HL-60/S4 treated with retinoic acid at 250 ng/mL for 4 days and 3 days (cell line): ENCODE results near the gene AGPAT4.

Source experiments
- in situ Hi-C: fragments of 300-500 bp; cut with MboI; formaldehyde crosslinking; loops from 2 replicates; pipeline ENCODE4 v1.7.0; 2022; ENCODE audit warnings: low sequenced_read_pairs

The AGPAT4 gene

GRCh38 chr6:161284653-161285052 is 10.8 kb upstream of the AGPAT4 start:
- in situ Hi-C loops, result no loop called here

DNA sequence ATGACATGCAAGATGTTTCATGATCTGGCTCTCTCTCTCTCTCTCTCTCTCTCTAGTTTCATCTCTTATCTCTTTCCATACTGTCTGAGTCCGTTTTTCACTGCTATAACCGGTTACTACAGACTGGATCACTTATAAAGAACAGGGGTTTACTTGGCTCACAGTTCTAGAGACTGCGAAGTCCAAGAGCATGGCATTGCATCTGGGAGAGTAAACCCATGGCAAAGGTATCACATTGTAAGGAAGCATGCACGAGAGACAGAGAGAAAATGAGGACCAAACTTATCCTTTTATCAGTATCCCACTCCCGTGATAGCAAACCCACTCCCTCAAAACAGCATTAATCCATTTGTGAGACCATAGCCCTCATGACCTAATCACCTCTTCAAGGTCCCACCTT is 7.2 kb upstream of the AGPAT4 start:
- in situ Hi-C loops, result no loop called here

DNA sequence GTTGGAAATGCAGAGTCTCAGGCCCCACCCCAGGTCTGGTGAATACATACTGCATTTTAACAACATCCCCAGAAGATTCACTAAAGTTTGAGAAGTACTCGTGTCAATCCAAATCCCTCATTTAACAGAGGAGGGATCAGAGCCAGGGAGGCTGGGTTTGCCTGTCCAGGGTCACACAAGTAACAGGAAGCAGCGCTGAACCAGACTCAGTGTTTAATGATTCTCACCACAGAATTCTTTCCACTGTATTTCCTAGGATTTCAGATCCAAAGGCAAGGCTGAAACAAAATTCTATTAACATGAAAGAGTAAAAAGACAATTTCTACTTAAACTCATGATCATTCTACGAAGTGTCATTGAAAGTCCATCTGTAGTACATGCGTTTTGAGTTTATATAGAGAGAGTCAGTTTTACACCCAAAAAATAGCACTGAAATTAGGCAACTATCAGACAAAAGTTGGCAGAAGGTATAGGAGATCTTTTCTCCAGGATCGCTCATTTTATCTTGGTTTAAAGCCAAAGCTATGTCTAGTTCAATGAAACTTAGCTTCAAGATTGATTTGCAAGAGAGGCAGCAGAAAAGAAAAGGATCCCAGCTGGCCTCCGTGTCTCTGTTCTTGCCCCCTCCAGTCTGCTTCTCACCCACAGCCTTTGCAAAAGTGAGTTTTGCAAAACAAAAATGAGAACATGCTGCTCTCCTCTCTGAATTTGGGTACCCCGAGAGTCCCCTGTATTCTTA is 6.0 kb upstream of the AGPAT4 start:
- in situ Hi-C loops, result no loop called here

GRCh38 chr6:161276605-161277155 is 2.8 kb upstream of the AGPAT4 start:
- in situ Hi-C loops, result no loop called here

GRCh38 chr6:161274898-161275297 is 1.0 kb upstream of the AGPAT4 start:
- in situ Hi-C loops, result no loop called here

GRCh38 chr6:161274488-161274858 is 612 bp upstream of the AGPAT4 start:
- in situ Hi-C loops, result no loop called here

GRCh38 chr6:161273274-161273751 is 548 bp downstream of the AGPAT4 start:
- in situ Hi-C loops, result no loop called here

- in situ Hi-C loops, result no loop called here
Observed at GRCh38 chr6:161272635-161273273, 1.1 kb downstream of the AGPAT4 start.

DNA sequence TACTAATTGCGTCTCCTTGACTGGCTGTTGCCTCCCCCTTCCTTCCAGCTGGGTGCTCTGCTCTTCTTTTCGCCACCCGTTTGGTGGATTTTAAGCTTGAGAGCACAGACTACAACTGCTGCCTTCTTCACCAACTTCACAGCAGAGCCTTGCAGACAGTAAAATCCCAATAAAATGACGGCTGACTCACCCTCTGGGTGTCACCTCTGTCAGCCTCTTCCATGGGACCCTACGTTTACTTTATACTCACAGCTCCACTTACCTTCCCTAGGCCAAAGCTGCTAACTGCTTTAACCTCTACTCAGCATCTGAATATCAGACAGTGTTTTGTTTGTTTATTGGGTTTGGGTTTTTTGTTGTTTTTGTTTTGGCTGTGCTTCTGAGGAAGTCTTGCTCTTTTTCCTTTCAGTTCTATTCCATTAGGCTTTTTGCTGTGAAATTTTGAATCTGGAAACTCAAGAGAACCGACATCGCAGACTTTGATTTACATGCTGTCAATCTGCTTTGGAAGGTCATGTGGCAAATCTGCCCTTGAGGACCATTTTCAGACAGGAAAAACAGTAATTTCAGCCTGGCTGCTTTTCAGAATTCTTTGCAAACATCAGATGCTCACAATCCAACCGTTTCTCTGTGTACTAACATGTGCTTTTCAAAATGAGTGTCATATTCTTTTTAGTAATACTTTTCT is 2.4 kb downstream of the AGPAT4 start:
- in situ Hi-C loops, result no loop called here

GRCh38 chr6:161270116-161270515 is 3.7 kb downstream of the AGPAT4 start:
- in situ Hi-C loops, result no loop called here

DNA sequence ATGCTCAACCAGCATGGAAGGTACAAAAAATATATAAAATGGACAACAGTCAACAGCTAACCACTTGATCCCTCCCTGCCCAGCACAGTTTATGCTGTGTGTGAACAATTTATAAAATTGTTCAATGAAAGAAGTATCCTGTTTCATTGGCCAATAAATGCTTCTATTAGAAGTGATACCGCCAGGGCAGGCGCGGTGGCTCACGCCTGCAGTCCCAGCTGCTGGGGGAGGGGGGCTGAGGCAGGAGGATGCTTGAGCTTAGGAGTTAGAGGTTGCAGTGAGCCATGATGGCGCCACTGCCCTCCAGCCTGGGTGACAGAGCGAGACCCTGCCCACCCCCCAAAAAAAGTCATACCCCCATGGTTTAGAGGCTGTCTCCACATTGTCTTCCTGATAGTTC is 4.6 kb downstream of the AGPAT4 start:
- in situ Hi-C loops, result no loop called here

GRCh38 chr6:161268531-161269210 is 5.2 kb downstream of the AGPAT4 start:
- in situ Hi-C loops, result no loop called here

DNA sequence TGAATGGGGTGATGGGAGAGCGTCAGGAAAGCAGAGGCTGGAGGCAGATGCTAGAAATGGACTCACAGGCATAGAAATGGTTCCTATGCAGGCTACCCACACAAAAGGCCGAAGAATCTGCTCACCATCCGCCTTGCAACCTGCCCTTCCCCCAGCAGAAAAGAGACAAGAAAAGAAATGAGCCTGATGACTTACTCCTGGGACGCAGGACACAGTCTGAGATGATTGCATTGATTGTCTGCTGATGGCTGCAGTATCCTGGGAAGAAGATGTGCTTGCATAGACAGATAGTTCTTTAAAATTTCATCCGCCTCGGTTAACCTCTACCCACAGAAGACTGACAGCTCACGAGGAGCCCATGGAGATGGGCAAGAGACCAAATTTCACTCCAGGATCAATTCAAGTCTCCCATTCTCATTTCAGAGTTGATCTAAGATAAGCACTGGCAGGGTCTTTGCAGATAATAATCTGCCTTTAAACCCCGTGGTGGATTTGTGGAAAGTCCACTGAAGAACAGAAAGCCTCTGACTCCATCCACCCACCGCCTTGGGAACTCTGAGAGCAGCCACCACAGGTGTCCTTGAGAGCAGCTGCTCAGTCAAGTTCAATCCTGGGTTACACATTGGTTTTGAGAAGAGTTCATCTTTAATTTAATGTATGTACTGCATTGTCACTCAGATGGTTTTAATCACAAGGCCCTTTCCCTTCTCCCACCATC is 7.2 kb downstream of the AGPAT4 start:
- in situ Hi-C loops, result no loop called here

GRCh38 chr6:161265975-161266374 is 7.9 kb downstream of the AGPAT4 start:
- in situ Hi-C loops, result no loop called here

DNA sequence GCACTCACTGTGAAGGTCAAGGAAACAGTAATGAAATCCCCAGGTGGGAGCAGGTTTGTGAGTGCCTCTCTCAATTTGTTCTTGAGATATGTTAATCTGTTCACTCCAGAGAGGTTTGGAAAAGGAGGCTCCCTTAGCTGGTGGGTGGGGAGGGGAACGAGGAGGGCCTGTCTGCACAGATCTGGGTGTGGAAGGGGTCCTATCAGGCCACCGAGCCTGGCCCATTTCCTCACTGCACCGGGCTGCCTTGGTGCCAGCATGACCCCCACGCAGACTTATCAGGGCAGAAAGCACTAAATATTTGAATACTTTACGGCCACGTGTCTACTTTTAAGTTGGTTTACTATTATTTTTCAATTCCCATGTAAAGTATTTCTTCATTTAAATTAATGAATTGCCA is 8.3 kb downstream of the AGPAT4 start:
- in situ Hi-C loops, result no loop called here

- in situ Hi-C loops, result no loop called here
Observed at GRCh38 chr6:161264181-161264580, 9.7 kb downstream of the AGPAT4 start.

DNA sequence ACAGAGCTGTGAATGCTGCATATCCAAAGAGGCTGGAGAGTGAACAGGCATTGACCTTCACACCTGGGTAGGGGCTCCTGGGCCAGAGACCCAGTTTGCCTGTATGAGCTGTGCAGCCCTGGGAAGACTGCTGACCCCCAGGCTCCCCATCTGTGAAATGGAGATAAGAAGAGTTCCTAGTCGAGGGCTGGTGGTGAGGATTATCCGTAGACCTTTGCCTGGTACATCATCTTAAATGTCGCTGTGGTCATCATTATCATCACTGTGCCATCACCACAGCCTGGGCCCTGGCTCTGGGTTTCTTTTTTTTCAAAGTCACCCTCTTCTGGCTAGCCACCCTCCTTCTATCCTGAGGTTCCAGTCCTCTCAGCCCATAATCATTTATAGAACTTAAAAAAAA is 12.0 kb downstream of the AGPAT4 start:
- in situ Hi-C loops, result no loop called here

DNA sequence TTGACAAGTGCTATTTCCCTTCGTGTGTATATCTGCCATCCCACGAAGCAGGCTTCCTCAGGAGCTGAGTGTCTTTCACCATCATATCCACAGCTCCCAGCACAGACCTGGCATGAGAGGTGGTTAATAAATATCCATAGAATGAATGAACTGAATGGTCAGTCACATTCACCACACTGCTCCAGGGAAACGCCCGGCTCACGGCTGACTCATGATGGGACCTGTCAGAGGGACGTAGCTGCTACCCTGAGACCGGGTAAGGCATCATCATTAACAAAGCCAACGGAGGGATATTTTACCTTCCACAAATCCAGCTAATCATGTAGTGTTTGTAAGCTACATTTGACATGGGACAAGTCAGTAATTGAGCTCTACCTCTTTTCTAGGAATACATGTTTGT is 12.5 kb downstream of the AGPAT4 start:
- in situ Hi-C loops, result no loop called here

GRCh38 chr6:161259302-161259701 is 14.6 kb downstream of the AGPAT4 start:
- in situ Hi-C loops, result no loop called here

DNA sequence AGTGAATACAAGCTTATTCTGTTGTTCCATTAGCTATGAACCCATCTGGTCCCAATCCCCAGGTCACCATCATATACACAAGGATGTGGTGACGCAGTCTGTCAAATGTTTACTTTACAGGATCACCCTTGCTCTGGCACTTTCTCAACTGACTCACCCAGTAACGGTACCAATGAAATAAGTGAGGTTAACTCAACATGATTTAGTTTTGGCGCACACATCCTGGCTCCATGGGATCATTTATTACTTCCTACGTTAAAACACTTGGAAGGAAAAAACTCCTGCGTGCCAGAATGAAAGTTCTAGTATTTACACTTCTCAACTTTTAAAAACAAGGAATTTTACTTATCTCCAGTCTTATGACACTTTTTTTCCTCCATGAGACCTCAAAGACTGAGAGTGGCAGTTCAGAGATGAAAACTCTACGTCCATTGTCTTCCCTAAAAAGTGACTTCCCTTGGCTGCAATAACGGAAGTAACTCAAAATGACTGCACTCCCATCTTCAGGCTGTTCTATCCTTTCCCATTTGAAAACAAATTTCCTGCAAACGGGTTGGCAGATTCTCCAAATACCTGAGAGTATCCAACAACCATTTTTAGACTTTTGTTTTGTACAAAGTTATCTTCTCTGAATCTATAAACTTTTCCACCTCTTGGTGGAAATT is 15.9 kb downstream of the AGPAT4 start:
- in situ Hi-C loops, result no loop called here
